Activated CD4-positive, alpha-beta T cell treated with anti-CD3 and anti-CD28 coated beads, Interleukin-2, amount 50 U/mL, for 4 hours (primary cell): ENCODE results near the gene GRIP1.
A peak's percentile ranks its signal among the peaks of the same experiment; 100 is the strongest.
"Not testable (repeated sequence)": the region's sequence is repeated elsewhere in the genome, so short reads cannot be mapped to it uniquely, and the experiment has no call there.

ENCODE experiments used
- DNase-seq, 2 experiments: peaks; one replicate each; pipeline ENCODE4 v3.0.0-alpha.2; 2020

Gene GRIP1

DNA sequence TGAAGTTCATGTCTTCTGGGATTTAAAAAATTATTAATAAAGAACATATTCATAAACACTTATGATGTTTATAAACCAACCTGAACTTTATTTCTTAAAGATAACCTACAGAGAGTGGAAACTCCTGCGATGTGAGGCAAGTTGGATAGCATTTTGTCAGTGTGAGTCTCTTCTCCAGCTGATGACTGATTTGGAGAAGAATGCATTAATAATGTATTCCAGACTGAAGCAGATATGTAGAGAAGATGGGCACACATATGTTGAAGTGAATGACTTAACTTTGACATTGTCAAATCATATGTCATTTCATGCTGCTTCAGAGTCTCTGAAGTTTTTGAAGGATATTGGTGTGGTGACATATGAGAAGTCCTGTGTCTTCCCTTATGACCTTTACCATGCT lies 369.3 kb downstream of the GRIP1 start:
- no peak for DNase-seq

DNA sequence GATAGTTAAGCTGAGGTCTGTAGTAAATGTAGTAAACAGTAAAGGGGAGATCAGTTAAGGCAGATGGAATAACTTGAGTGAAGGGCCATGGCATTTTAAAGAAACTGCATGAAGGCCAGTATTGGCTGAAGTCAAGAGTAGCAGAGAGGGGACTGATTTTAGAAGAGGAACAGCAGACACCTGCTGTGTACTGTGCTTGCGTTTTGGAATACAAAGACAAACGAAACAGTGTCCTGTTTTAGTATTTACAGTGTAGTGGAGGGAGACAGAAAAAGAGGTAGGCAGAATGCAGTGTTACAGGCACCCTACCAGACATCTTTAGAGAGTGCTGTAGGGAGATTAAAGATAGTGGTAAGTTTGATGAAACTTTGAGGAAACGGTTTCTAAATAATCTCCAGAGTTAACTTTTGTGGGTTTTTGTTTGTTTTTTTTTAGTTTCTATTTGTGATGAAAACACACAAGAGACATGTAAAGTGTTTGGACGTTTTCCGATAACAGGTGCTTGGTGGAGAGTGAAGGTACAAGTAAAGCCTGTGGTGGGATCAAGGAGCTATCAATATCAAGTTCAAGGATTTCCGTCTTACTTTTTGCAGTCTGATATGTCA lies 374.5 kb downstream of the GRIP1 start:
- DNase-seq = no peak

DNA sequence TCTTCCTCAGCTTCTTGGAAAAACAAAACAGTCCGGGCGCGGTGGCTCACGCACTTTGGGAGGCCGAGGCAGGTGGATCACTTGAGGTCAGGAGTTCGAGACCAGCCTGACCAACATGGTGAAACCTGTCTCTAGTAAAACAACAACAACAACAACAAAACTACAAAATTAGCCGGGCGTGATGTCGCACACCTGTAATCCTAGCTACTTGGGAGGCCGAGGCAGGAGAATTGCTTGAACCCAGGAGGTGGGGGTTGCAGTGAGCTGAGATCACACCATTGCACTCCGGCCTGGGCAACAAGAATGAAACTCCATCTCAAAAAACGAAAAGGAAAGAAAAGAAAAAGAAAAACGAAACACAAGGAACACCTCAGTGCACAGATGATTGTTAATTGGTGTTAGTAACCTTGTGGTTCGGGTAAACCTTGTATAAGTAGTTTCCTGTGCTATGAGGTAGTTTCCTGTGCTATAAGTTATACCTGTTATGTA lies 375.5 kb downstream of the GRIP1 start:
- DNase-seq = not testable (repeated sequence)

DNA sequence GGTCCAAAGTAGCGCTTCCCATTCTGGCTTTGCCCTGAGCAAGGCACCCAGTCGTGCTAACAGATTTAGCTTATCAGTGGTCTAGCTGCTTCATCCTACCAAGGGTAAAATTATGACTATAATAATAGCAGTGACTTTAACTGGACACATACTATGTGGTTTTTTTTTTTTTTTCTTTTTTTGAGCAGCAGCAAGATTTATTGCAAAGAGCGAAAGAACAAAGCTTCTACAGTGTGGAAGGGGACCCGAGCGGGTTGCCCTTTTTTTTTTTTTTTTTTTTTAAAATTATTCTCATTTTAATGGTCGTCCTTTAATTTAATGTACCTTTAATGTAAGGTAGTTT lies 376.1 kb downstream of the GRIP1 start:
- no peak for DNase-seq

DNA sequence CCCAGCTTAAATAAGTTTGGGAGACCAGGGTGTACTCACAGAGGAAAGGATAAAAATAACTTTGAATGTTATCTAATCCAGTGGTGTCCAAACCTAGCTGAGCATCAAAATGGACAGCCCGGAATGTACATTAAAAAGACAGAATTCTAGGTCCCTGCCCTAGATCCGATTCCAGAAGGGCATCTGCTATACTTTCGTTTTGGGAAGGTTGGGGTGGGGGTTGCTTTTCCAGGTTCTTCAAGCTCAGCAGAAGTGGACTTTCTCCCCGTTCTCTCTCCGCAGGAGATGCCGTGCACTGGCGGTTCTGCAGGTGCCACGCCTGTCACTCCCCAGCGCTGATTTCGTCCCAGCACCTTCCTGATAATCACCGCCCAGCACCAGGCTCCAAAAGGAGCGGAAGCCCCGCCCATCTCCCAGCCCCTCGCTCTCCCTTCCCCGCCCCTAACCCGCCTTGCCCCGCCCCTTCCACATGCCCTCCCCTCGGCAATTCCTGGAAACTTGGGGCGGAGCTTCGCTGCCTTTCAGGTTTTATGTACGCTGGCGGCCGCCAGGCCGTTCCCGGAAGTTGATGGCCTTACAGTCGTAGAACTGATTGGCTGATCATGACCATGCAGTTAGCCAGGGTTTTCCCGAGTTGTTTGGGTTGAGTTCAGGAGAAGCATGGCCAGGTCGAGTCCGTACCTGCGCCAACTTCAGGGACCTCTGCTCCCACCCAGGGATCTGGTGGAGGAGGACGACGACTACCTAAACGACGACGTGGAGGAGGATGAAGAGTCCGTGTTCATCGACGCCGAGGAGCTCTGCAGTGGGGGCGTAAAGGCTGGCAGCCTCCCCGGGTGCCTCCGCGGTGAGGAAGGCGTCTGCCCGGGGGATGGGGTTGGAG lies 376.7 kb downstream of the GRIP1 start, which contains the start of gene HELB:
HELB (plus strand) TSS at position 550 of the 883 bp plus-strand sequence; CDS start at position 661, 111 bp downstream.
- peak; percentile 98 to 99 for DNase-seq

DNA sequence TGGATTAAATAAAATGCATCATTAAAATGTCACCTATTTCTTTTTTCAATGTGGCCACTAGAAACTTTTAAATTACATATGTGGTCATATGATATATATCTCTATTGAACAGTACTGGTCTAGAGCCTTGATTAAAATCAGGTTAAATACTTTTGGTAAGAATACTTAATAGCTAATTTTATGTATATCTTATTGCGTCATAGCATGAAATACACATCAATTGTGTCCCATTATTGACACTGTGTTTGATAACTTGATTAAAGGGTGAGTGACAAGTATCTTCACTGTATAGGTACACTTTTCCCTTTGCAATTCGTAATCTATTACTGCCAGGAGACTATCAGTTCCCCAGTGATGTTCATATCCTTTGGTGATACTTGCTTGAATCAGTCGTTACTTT lies 381.0 kb downstream of the GRIP1 start:
- DNase-seq = no peak
